GM18858 (cell line): ENCODE data around the gene ZBTB49.
"Not testable (repeated sequence)": the region's sequence is repeated elsewhere in the genome, so short reads cannot be mapped to it uniquely, and the experiment has no call there.

ENCODE experiments used
- ATAC-seq: cut with Tn5 transposase; IDR thresholded peaks from one replicate; pipeline ENCODE4 v1.9.1; 2021; ENCODE audit not compliant: unreplicated experiment

Gene ZBTB49

GRCh38 chr4:4289941-4290850 is at the start of gene ZBTB49, which contains the start of gene LYAR:
TSS of gene ZBTB49 (plus strand) at chr4:4290251. CDS start at chr4:4299946, 9,695 bp downstream.
TSS of gene LYAR (minus strand) at chr4:4290154. CDS start at chr4:4283742, 6,412 bp downstream.
- peak; percentile 90 for ATAC-seq

- ATAC-seq, result no peak
Measured at GRCh38 chr4:4245172-4245571, 44.9 kb upstream of the ZBTB49 start.

GRCh38 chr4:4247696-4248028 is 42.4 kb upstream of the ZBTB49 start:
- ATAC-seq, result peak; percentile 25

GRCh38 chr4:4248029-4248884 is 41.8 kb upstream of the ZBTB49 start, which contains the start of gene TMEM128:
TSS of gene TMEM128 (minus strand) at chr4:4248223. CDS start at chr4:4248202, 21 bp downstream.
- peak; percentile 92 for ATAC-seq

GRCh38 chr4:4248885-4249203 is 41.2 kb upstream of the ZBTB49 start:
- ATAC-seq, result no peak

- not testable (repeated sequence) for ATAC-seq
Measured at GRCh38 chr4:4249342-4249741, 40.7 kb upstream of the ZBTB49 start.

- ATAC-seq, result no peak
Measured at GRCh38 chr4:4249866-4250265, 40.2 kb upstream of the ZBTB49 start.

- ATAC-seq, result no peak
Measured at GRCh38 chr4:4254199-4254598, 35.9 kb upstream of the ZBTB49 start.

- ATAC-seq, result no peak
Measured at GRCh38 chr4:4254666-4255065, 35.4 kb upstream of the ZBTB49 start.

GRCh38 chr4:4256799-4257198 is 33.3 kb upstream of the ZBTB49 start:
- ATAC-seq, result no peak

GRCh38 chr4:4257705-4258104 is 32.3 kb upstream of the ZBTB49 start:
- ATAC-seq, result not testable (repeated sequence)

- no peak for ATAC-seq
Measured at GRCh38 chr4:4259484-4260100, 30.5 kb upstream of the ZBTB49 start.

- no peak for ATAC-seq
Measured at GRCh38 chr4:4260185-4260751, 29.8 kb upstream of the ZBTB49 start.

- no peak for ATAC-seq
Measured at GRCh38 chr4:4267981-4268380, 22.1 kb upstream of the ZBTB49 start.

- ATAC-seq, result no peak
Measured at GRCh38 chr4:4268776-4269175, 21.3 kb upstream of the ZBTB49 start.

GRCh38 chr4:4269331-4269731 is 20.7 kb upstream of the ZBTB49 start:
- ATAC-seq, result no peak

- no peak for ATAC-seq
Measured at GRCh38 chr4:4269856-4270255, 20.2 kb upstream of the ZBTB49 start.

GRCh38 chr4:4270529-4270928 is 19.5 kb upstream of the ZBTB49 start:
- no peak for ATAC-seq

- ATAC-seq, result no peak
Measured at GRCh38 chr4:4271912-4272311, 18.1 kb upstream of the ZBTB49 start.

GRCh38 chr4:4274226-4274625 is 15.8 kb upstream of the ZBTB49 start:
- no peak for ATAC-seq

GRCh38 chr4:4277531-4277930 is 12.5 kb upstream of the ZBTB49 start:
- no peak for ATAC-seq
